ENCODE data around the gene PGM2. TPM values are rescaled to one million over a fixed set of nuclear protein-coding genes. Genes with fewer than 3 reads are reported as not detected.

Gene PGM2
- total and polyA plus RNA-seq, 10 of the 15 experiments (the other 5 are each of a cell fraction or from before 2014, with no cell fraction given), result 11.9 to 41.7 (median 37.1) TPM

DNA sequence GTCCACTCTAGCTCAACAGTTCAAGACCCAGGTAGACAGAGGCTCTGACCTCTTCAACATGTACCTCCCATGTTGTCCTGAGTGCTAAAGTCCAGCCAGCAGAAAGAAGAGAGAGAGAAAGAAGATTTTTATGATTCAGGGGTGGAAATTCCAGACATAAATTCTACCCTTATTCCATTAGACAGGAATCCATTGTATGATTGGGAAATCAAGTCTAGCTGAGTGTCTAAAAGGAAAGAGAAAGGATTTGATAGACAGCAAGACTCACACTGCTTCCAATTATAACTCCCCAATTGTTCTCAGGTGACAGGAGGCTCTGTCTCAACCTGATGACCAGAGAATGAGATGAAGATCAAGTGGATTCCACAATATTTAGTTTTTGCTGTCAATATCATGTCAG is 27.9 kb upstream of the PGM2 start (continued):
- TF ChIP-seq TBL1XR1 (IDR thresholded peaks at IDR 0.05; ENCODE audit: low read depth, low read length), result no peak
- no peak for TF ChIP-seq CBX5 (IDR thresholded peaks at IDR 0.05; ENCODE audit: low read depth)
- no peak for TF ChIP-seq NFYB (IDR thresholded peaks at IDR 0.05; ENCODE audit: insufficient read depth, low read depth, low read length)
- TF ChIP-seq, protein P1, sequence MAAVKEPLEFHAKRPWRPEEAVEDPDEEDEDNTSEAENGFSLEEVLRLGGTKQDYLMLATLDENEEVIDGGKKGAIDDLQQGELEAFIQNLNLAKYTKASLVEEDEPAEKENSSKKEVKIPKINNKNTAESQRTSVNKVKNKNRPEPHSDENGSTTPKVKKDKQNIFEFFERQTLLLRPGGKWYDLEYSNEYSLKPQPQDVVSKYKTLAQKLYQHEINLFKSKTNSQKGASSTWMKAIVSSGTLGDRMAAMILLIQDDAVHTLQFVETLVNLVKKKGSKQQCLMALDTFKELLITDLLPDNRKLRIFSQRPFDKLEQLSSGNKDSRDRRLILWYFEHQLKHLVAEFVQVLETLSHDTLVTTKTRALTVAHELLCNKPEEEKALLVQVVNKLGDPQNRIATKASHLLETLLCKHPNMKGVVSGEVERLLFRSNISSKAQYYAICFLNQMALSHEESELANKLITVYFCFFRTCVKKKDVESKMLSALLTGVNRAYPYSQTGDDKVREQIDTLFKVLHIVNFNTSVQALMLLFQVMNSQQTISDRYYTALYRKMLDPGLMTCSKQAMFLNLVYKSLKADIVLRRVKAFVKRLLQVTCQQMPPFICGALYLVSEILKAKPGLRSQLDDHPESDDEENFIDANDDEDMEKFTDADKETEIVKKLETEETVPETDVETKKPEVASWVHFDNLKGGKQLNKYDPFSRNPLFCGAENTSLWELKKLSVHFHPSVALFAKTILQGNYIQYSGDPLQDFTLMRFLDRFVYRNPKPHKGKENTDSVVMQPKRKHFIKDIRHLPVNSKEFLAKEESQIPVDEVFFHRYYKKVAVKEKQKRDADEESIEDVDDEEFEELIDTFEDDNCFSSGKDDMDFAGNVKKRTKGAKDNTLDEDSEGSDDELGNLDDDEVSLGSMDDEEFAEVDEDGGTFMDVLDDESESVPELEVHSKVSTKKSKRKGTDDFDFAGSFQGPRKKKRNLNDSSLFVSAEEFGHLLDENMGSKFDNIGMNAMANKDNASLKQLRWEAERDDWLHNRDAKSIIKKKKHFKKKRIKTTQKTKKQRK (IDR thresholded peaks at IDR 0.05; ENCODE audit: low read depth, low read length), result no peak
- TF ChIP-seq SIX5 (IDR thresholded peaks at IDR 0.05; ENCODE audit: low read depth, low read length, severe bottlenecking), result no peak
- TF ChIP-seq, protein P2, sequence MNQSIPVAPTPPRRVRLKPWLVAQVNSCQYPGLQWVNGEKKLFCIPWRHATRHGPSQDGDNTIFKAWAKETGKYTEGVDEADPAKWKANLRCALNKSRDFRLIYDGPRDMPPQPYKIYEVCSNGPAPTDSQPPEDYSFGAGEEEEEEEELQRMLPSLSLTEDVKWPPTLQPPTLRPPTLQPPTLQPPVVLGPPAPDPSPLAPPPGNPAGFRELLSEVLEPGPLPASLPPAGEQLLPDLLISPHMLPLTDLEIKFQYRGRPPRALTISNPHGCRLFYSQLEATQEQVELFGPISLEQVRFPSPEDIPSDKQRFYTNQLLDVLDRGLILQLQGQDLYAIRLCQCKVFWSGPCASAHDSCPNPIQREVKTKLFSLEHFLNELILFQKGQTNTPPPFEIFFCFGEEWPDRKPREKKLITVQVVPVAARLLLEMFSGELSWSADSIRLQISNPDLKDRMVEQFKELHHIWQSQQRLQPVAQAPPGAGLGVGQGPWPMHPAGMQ (IDR thresholded peaks at IDR 0.05; ENCODE audit: borderline replicate concordance), result no peak
- no peak for TF ChIP-seq ZZZ3 (IDR thresholded peaks at IDR 0.05; ENCODE audit: control insufficient read depth, insufficient read length, low read depth)
- TF ChIP-seq TARDBP (IDR thresholded peaks at IDR 0.05; ENCODE audit: borderline replicate concordance), result no peak
- no peak for TF ChIP-seq CEBPB (IDR thresholded peaks at IDR 0.05; ENCODE audit: borderline replicate concordance in 1 of 2, low read depth in 2 of 2, low read length in 2 of 2)
